HL-60 (cell line): ENCODE results near the gene PDCD6IP.

Experiments used
- GABPA ChIP-seq: IDR thresholded peaks from 2 replicates; pipeline ENCODE4 v1.6.1; 2012; ENCODE audit warnings: low read depth
- POLR2AphosphoS5 ChIP-seq: IDR thresholded peaks from 2 replicates; pipeline ENCODE4 v1.6.1; 2012; ENCODE audit warnings: low read depth
- SPI1 ChIP-seq: IDR thresholded peaks from 2 replicates; pipeline ENCODE4 v1.6.1; 2012; ENCODE audit warnings: low read depth, mild to moderate bottlenecking, borderline replicate concordance
- TF ChIP-seq, protein P1 (sequence below): IDR thresholded peaks from one replicate; pipeline ENCODE4 v1.5.1; 2011; ENCODE audit warnings: low read length, control low read depth, inconsistent platforms; ENCODE audit not compliant: insufficient read depth
- TF ChIP-seq, protein P2 (sequence below): IDR thresholded peaks from 2 replicates; pipeline ENCODE4 v1.6.1; 2012; ENCODE audit warnings: low read depth; ENCODE audit not compliant: insufficient replicate concordance

- TF ChIP-seq, protein P1, sequence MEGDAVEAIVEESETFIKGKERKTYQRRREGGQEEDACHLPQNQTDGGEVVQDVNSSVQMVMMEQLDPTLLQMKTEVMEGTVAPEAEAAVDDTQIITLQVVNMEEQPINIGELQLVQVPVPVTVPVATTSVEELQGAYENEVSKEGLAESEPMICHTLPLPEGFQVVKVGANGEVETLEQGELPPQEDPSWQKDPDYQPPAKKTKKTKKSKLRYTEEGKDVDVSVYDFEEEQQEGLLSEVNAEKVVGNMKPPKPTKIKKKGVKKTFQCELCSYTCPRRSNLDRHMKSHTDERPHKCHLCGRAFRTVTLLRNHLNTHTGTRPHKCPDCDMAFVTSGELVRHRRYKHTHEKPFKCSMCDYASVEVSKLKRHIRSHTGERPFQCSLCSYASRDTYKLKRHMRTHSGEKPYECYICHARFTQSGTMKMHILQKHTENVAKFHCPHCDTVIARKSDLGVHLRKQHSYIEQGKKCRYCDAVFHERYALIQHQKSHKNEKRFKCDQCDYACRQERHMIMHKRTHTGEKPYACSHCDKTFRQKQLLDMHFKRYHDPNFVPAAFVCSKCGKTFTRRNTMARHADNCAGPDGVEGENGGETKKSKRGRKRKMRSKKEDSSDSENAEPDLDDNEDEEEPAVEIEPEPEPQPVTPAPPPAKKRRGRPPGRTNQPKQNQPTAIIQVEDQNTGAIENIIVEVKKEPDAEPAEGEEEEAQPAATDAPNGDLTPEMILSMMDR: no peak
- TF ChIP-seq, protein P2, sequence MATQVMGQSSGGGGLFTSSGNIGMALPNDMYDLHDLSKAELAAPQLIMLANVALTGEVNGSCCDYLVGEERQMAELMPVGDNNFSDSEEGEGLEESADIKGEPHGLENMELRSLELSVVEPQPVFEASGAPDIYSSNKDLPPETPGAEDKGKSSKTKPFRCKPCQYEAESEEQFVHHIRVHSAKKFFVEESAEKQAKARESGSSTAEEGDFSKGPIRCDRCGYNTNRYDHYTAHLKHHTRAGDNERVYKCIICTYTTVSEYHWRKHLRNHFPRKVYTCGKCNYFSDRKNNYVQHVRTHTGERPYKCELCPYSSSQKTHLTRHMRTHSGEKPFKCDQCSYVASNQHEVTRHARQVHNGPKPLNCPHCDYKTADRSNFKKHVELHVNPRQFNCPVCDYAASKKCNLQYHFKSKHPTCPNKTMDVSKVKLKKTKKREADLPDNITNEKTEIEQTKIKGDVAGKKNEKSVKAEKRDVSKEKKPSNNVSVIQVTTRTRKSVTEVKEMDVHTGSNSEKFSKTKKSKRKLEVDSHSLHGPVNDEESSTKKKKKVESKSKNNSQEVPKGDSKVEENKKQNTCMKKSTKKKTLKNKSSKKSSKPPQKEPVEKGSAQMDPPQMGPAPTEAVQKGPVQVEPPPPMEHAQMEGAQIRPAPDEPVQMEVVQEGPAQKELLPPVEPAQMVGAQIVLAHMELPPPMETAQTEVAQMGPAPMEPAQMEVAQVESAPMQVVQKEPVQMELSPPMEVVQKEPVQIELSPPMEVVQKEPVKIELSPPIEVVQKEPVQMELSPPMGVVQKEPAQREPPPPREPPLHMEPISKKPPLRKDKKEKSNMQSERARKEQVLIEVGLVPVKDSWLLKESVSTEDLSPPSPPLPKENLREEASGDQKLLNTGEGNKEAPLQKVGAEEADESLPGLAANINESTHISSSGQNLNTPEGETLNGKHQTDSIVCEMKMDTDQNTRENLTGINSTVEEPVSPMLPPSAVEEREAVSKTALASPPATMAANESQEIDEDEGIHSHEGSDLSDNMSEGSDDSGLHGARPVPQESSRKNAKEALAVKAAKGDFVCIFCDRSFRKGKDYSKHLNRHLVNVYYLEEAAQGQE: no peak
- TF ChIP-seq POLR2AphosphoS5 (no peak), GABPA (no peak), SPI1 (no peak)
Measured at GRCh38 chr3:33829720-33830119, 31.3 kb downstream of the PDCD6IP start.
